Osteocyte (in vitro differentiated cells): ENCODE results near the gene RAVER2. TPM values are rescaled to one million over a fixed set of nuclear protein-coding genes. Genes with fewer than 3 reads are reported as not detected.
A peak's percentile ranks its signal among the peaks of the same experiment; 100 is the strongest.
"Not testable (repeated sequence)": the region's sequence is repeated elsewhere in the genome, so short reads cannot be mapped to it uniquely, and the experiment has no call there.

Experiments used
- DNase-seq: peaks from one replicate; pipeline ENCODE4 v3.0.0; 2021; ENCODE audit warnings: mixed read lengths; ENCODE audit not compliant: unreplicated experiment; ENCODE audit errors: extremely low spot score
- H3K27ac Mint-ChIP-seq: one replicate; pipeline ENCODE4 v1.8.0; 2021; ENCODE audit warnings: mild to moderate bottlenecking, mixed read lengths; ENCODE audit not compliant: unreplicated experiment
- H3K27me3 Mint-ChIP-seq: one replicate; pipeline ENCODE4 v1.8.0; 2021; ENCODE audit warnings: mixed read lengths; ENCODE audit not compliant: unreplicated experiment
- H3K36me3 Mint-ChIP-seq: one replicate; pipeline ENCODE4 v1.8.0; 2021; ENCODE audit warnings: mixed read lengths; ENCODE audit not compliant: unreplicated experiment
- H3K4me1 Mint-ChIP-seq: one replicate; pipeline ENCODE4 v1.8.0; 2021; ENCODE audit warnings: mixed read lengths; ENCODE audit not compliant: unreplicated experiment
- H3K4me3 Mint-ChIP-seq: one replicate; pipeline ENCODE4 v1.8.0; 2021; ENCODE audit warnings: mild to moderate bottlenecking, moderate library complexity, mixed read lengths; ENCODE audit not compliant: unreplicated experiment
- H3K9me3 Mint-ChIP-seq: one replicate; pipeline ENCODE4 v1.8.0; 2021; ENCODE audit warnings: mixed read lengths; ENCODE audit not compliant: unreplicated experiment
- CTCF ChIP-seq: fragments of 200-600 bp; sonication (generic); IDR thresholded peaks from 2 replicates; pipeline ENCODE4 v1.5.0; 2021; ENCODE audit warnings: antibody characterized with exemption, mild to moderate bottlenecking, moderate library complexity
- total RNA-seq: library from RNA; stranded (reverse); gene quantifications from 2 replicates; pipeline ENCODE4 v1.2.1, GENCODE V29; 2021

The RAVER2 gene
- total RNA-seq, 1 donor from 2014 or later = 7.3 TPM

GRCh38 chr1:64721135-64721534 is 23.7 kb upstream of the RAVER2 start:
- no peak for TF ChIP-seq CTCF
- DNase-seq = no peak
- Mint-ChIP-seq H3K27ac (no peak overlapping the region), H3K36me3 (no peaks in the 10 kb centered on the region), H3K4me1 (no peaks in the 10 kb centered on the region), H3K27me3 (peaks cover 67% of the 10 kb centered on the region), H3K9me3 (peaks cover 7% of the 10 kb centered on the region), H3K4me3 (no peak overlapping the region)

GRCh38 chr1:64721576-64722145 is 23.2 kb upstream of the RAVER2 start:
- Mint-ChIP-seq H3K4me1 (no peaks in the 10 kb centered on the region), H3K9me3 (peaks cover 7% of the 10 kb centered on the region), H3K4me3 (no peak overlapping the region), H3K27ac (no peak overlapping the region), H3K36me3 (no peaks in the 10 kb centered on the region), H3K27me3 (peaks cover 69% of the 10 kb centered on the region)
- TF ChIP-seq CTCF = no peak
- DNase-seq = no peak

GRCh38 chr1:64727861-64728260 is 17.0 kb upstream of the RAVER2 start:
- Mint-ChIP-seq H3K27ac (no peak overlapping the region), H3K4me3 (no peak overlapping the region), H3K36me3 (no peaks in the 10 kb centered on the region), H3K4me1 (no peaks in the 10 kb centered on the region), H3K9me3 (no peaks in the 10 kb centered on the region), H3K27me3 (peaks cover 41% of the 10 kb centered on the region)
- no peak for TF ChIP-seq CTCF
- no peak for DNase-seq

- Mint-ChIP-seq H3K27ac (peak overlapping the region; percentile 75), H3K27me3 (no peaks in the 10 kb centered on the region), H3K4me1 (peaks cover 16% of the 10 kb centered on the region), H3K4me3 (no peak overlapping the region), H3K9me3 (no peaks in the 10 kb centered on the region), H3K36me3 (no peaks in the 10 kb centered on the region)
- no peak for DNase-seq
- no peak for TF ChIP-seq CTCF
Observed at GRCh38 chr1:64733581-64734286, 11.1 kb upstream of the RAVER2 start.

DNA sequence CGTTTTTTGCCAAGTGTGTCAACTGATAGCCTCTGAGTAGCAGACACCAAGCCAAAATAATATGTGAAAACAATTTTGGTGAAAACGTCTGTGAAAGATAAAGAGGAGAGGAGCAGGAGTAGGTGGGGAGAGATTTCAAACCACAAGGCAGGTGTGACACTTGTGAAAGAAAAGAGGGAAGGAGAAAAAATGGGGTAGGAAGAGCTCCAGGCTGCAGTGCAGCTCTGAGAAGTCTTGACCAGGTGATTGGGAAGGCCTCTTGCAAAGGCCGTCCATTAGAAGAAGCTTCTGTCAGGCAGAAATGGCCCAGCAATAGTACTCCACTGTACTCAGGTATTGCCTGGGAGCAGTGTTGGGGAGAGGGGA is 10.6 kb upstream of the RAVER2 start:
- TF ChIP-seq CTCF = no peak
- H3K36me3 Mint-ChIP-seq = no peaks in the 10 kb centered on the region
- DNase-seq = no peak
- H3K27me3 Mint-ChIP-seq = no peaks in the 10 kb centered on the region
- H3K9me3 Mint-ChIP-seq = no peaks in the 10 kb centered on the region
- no peak overlapping the region for H3K4me3 Mint-ChIP-seq
- peaks cover 16% of the 10 kb centered on the region for H3K4me1 Mint-ChIP-seq
- H3K27ac Mint-ChIP-seq = peak overlapping the region; percentile 75

GRCh38 chr1:64740687-64741086 is 4.2 kb upstream of the RAVER2 start:
- H3K27ac Mint-ChIP-seq, H3K9me3 Mint-ChIP-seq, H3K4me1 Mint-ChIP-seq, H3K4me3 Mint-ChIP-seq, DNase-seq, H3K27me3 Mint-ChIP-seq, H3K36me3 Mint-ChIP-seq: not testable (repeated sequence)
